LNCAP (cell line): ENCODE measurements around the gene SOX6.

ENCODE experiments used
- CTCF ChIP-seq: fragments of 450-650 bp; IDR thresholded peaks from 2 replicates; pipeline ENCODE4 v1.5.1; 2017; ENCODE audit warnings: mild to moderate bottlenecking

SOX6 gene

GRCh38 chr11:15929371-15929901, 426.9 kb downstream of the SOX6 start:
- no peak for TF ChIP-seq CTCF

DNA sequence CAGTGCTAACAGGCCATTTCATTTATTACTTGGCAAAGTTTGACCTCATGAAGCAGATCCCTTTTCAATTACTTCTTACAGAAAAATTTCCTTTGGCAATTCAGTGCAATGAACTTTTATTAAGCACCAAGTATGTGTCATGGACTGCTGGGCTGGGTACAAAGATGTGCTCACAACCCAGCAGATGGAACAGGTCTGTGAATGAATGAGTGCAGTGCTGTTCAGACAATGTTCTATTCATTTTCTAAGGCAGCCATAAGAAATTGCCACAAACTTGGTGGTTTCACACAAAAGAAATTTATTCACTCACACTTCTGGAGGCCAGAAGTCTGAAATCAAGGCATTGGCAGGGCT, 428.5 kb downstream of the SOX6 start:
- TF ChIP-seq CTCF = no peak

DNA sequence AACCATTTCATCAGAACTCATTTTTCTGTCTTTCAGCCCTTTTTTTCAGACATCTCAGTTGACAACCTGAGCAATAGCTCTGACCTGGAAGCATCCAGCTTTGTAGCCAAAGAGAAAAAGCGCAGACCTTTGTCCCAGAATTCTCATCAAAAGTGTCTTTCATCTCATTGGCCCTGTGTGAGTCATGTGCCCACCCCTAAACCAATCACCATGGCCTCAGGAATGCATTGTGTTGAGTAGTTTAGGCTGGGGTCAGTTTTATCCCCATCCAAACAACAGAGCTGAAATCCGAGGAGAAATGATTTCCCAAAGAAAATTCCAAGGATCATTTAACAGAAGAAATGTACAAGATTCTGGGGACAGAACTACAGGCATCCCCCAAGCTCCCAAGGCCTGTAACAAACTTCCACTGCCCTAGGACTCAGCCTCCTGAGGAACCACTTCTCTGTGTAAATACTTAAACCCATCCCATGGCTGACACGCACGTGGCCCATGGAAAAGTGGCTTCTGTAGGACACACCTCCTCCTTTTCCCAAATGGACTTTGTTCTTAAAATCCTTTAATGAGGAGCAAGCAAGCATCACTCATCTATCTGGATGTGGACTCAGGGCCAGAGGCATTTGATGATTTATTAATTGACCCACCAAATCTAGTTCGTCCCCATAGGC, 429.0 kb downstream of the SOX6 start:
- no peak for TF ChIP-seq CTCF

DNA sequence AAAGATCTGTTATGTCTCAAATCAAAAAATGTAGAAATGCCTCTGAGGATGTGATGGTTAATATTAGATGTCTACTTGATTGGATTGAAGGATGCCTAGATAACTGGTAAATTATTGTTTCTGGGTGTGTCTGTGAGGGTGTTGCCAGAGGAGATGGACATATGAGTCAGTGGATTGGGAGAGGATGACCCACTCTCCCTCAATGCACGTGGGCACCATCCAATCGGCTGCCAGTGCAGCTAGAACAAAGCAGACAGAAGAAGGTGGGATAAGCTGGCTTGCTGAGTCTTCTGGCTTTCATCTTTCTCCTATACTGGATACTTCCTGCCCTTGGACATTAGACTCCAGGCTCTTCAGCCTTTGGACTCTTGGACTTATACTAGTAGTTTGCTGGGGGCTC, 430.3 kb downstream of the SOX6 start:
- TF ChIP-seq CTCF = no peak

DNA sequence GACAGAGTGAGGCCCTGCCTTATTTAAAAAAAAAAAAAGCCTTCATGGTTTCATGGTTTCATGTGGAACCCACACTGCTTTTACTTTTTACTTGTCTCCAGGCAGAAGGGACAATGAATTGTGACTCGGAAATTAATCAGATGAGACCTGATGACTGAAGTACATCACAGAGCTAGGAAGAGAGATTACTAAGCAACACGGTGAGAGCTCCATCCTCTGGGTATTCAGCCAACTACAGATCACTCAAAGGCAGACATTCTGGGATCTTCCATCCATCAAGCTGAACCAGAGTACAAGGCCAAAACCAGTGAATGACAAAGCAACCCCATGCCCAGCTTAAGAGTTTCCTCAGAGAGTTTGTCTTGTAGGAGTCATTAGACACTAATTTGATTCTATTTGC, 433.2 kb downstream of the SOX6 start:
- no peak for TF ChIP-seq CTCF

- TF ChIP-seq CTCF = no peak
Observed at GRCh38 chr11:15920856-15921629, 435.3 kb downstream of the SOX6 start.

DNA sequence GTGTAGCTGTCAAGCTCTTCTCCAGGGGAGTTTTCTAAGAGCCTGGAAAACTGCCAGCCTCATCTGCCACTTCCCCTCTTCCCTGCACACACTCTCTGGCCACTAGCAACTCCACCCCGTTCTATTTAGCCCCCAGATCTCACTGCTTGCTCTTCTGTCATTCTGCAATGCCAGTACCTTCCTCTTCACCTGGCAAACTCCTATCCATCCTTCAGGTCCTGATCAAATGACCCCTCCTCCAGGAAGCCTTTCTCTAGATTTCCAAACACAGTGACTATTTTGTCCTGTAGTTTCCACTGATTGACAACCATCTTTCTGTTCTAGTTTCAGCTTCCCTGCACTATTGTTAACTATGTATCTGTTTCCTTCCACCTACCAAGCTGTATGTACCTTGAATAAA, 437.7 kb downstream of the SOX6 start:
- no peak for TF ChIP-seq CTCF
